ENCODE data around the gene MARVELD3.
"Not testable (repeated sequence)": the region's sequence is repeated elsewhere in the genome, so short reads cannot be mapped to it uniquely, and the experiment has no call there.

Gene MARVELD3, protein sequence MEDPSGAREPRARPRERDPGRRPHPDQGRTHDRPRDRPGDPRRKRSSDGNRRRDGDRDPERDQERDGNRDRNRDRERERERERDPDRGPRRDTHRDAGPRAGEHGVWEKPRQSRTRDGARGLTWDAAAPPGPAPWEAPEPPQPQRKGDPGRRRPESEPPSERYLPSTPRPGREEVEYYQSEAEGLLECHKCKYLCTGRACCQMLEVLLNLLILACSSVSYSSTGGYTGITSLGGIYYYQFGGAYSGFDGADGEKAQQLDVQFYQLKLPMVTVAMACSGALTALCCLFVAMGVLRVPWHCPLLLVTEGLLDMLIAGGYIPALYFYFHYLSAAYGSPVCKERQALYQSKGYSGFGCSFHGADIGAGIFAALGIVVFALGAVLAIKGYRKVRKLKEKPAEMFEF

DNA sequence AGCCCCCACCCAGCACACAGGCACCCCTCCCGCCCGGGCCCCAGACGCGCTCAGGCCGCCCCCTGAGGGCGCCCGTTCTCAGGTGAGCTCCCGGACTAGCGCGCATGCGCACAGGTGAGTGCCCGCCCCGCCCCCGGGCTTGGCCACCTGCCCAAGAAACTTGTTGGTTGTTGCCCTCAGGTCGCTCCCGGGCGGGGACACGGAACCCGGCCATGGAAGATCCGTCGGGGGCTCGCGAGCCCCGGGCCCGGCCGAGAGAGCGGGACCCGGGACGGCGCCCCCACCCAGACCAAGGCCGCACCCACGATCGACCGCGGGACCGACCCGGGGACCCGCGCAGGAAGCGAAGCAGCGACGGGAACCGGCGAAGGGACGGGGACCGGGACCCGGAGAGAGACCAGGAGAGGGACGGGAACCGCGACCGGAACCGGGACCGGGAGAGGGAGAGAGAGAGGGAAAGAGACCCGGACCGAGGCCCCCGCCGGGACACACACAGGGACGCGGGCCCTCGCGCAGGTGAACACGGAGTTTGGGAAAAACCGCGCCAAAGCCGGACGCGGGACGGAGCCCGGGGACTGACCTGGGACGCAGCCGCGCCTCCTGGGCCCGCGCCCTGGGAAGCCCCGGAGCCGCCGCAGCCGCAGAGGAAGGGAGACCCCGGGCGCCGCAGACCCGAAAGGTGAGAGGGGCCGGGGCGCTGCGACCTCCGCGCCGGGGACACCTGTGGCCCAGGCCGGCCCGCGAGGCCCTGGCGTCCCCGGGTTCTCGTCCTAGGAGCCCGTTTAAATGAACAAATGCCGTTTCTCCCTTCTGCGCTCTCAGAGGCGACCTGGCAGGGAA lies at the start of gene MARVELD3:
Gene MARVELD3 (plus strand): TSS at position 167 of the 840 bp plus-strand sequence. CDS start 46 bp downstream, at position 213.
- DNase-seq (ENCODE audit: low read depth in 1 of 2, low spot score in 1 of 2) = no peak

DNA sequence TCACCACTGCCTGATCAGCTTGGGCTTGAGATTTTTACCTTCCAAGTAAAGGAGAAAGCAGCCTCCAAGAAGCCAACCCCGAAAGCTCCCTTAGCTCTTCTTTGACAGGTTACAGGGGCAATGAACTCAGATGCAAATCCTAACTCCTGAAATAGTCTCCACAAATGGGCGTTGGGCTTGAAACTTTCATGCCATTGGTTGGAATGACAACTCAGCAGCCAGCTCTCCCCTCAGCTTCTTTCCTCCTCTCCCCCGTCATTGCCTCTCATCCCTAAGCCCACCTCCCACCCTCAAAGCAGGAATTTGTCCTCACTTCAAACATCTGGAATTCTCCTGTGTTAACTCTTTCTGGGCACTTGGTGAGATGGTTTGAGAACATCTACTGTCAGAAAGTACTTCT lies 49.0 kb upstream of the MARVELD3 start, which contains the start of gene TAT:
Gene TAT (minus strand): TSS at position 122 of the 400 bp plus-strand sequence. CDS start 677 bp downstream, outside the sequence.
- DNase-seq (ENCODE audit: low read depth in 1 of 2, low spot score in 1 of 2) = no peak

DNA sequence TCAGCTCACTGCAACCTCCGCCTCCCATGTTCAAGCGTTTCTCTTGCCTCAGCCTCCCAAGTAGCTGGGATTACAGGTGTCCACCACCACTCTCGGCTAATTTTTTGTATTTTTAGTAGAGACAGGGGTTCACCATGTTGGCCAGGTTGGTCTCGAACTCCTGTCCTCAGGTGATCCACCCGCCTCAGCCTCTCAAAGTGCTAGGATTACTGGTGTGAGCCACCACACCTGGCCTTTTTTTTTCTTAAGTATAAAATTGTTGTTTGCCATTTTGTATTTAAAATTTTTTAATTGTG lies 43.5 kb upstream of the MARVELD3 start:
- DNase-seq (ENCODE audit: low read depth in 1 of 2, low spot score in 1 of 2) = not testable (repeated sequence)

DNA sequence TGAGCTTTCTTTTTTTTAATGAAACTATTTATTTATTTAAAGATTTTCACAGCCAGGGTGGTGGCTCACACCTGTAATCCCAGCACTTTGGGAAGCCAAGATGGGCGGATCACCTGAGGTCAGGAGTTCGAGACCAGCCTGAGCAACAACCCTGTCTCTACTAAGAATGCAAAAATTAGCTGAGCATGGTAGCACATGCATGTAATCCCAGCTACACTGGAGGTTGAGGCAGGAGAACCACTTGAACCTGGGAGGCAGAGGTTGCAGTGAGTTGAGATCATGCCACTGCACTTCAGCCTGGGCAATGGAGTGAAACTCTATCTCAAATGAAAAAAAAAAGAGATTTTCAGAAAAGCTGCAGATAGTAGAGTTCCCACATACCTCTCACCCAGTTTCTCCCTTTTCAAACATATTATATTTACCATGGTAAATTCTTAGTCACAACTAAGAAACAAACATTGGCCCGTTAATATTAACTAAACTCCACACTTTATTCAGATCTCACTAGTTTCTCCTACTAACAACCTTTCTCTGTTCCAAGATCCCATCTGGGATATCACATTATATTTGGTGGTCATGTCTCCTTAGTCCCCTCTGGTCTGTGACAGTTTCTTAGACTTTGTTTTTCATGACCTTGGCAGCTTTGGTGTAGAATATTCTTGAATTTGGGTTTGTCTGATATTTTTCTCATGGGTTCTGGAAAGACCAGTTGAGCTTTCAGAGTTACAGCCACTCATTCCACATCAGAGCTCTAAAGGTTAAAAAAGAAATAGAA lies 41.3 kb upstream of the MARVELD3 start:
- no peak for DNase-seq (ENCODE audit: low read depth in 1 of 2, low spot score in 1 of 2)

DNA sequence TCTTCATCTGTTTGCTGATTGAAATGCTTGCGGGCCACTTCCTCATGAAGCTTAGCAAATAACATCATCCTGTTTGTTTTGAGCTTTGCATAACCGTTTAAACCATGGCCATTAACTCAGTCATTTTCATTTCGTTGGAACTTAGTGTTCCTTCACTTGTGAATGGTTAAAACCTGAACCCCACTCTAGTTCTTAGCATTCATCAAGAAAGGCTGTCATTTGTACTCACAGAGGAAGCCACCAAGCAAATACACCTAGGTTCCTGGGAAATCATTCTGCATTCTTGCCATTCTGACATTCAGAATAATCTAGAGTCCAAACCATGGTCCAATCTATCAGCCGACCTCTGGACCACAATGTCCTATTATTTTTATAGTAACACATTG lies 40.7 kb upstream of the MARVELD3 start:
- DNase-seq (ENCODE audit: low read depth in 1 of 2, low spot score in 1 of 2) = no peak

DNA sequence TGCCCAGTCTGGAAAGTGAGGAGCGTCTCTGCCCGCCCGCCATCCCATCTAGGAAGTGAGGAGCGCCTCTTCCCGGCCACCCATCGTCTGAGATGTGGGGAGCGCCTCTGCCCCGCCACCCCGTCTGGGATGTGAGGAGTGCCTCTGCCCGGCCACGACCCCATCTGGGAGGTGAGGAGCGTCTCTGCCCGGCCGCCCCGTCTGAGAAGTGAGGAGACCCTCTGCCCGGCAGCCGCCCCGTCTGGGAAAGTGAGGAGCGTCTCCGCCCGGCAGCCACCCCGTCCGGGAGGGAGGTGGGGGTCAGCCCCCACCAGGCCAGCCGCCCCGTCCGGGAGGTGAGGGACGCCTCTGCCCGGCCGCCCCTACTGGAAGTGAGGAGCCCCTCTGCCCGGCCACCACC lies 36.6 kb upstream of the MARVELD3 start:
- DNase-seq (ENCODE audit: low read depth in 1 of 2, low spot score in 1 of 2) = not testable (repeated sequence)

DNA sequence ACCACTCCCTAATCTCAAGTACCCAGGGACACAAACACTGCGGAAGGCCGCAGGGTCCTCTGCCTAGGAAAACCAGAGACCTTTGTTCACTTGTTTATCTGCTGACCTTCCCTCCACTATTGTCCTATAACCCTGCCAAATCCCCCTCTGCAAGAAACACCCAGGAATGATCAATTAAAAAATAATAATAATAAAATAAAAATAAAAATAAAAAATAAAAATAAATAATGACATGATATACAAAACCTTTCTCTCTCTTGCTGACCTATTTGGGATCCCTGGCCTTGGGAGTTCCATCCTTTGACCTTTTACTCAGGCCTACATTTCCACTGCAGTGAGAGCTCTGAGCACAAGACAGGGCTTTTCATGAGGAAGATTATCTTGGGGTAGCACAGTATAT lies 35.9 kb upstream of the MARVELD3 start:
- not testable (repeated sequence) for DNase-seq (ENCODE audit: low read depth in 1 of 2, low spot score in 1 of 2)

DNA sequence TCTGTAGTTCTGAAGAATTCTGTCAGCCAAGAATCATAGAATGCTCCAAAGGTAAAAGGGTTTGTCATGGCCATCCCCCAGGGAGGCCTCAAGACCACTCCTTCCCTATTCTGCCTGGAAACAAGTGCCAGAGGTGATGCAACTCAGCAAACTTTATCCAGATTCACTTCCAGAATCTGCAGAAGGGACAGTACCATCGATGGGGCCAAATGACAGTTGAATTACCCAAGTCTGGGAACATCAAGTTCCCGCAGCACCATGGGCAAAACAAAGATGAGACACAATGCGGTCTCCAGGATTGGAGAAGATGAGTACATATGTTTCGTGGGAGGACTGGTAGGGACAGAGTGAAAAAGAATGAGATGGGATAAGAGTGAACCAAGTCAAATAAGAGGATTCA lies 35.4 kb upstream of the MARVELD3 start:
- no peak for DNase-seq (ENCODE audit: low read depth in 1 of 2, low spot score in 1 of 2)

DNA sequence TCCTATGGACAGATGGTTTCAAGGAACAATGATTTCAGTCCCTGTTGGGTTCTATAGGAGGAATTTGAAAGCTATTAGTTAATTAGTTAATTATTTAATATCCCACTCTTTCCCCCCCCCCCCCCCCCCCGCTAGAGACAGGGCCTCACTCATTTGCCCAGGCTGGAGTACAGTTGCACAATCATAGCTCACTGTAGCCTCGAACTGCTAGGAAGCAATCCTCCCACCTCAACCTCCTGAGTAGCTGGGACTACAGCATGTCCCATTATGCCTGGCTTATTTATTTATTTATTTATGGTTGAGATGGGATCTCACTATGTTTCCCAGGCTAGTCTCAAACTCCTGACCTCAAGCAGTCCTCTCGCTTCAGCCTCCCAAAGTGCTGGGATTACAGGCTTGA lies 34.1 kb upstream of the MARVELD3 start:
- no peak for DNase-seq (ENCODE audit: low read depth in 1 of 2, low spot score in 1 of 2)

DNA sequence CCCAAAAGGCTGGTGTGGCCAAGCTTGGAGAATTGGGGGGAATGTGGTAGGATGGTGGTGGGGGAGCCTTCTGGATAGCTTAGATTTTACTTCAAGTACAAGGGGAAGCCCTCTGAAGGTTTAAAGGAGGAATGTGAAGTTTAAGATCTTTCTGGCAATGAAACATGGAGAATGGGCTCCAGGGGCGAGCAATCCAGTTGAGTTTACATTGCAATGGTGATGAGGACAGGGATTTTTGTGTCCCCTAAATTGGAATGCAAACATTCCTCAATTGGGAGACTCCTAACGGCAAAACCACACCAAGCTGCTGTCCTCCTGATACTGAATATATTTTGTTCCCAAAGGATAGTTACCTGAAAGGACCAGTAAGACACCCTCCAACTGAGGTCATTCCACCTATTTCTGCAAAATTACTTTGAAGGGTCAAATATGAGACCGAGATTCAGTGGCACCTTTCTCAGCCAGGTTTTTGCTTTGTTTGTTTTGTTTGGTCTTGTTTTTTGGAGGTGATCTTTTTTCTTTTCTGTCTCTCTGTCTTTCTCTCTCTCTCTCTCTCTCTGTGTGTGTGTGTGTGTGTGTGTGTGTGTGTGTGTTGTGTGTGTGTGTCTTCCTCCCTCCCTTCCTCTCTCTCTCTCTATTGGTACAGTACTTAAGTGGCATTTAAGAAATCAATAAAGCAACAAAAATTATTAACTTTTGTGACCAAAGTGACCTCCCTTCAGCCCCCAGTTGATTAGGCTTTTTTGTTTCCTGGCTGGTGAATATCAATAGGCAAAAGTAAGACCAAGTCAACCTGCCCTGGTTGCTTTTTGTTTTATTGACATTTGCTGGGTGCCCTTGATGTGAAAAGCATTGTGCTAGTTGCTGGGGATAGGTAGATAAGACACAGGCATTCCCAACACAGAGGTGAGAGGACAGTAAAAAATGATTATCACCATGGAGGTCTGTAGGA lies 32.7 kb upstream of the MARVELD3 start:
- no peak for DNase-seq (ENCODE audit: low read depth in 1 of 2, low spot score in 1 of 2)

DNA sequence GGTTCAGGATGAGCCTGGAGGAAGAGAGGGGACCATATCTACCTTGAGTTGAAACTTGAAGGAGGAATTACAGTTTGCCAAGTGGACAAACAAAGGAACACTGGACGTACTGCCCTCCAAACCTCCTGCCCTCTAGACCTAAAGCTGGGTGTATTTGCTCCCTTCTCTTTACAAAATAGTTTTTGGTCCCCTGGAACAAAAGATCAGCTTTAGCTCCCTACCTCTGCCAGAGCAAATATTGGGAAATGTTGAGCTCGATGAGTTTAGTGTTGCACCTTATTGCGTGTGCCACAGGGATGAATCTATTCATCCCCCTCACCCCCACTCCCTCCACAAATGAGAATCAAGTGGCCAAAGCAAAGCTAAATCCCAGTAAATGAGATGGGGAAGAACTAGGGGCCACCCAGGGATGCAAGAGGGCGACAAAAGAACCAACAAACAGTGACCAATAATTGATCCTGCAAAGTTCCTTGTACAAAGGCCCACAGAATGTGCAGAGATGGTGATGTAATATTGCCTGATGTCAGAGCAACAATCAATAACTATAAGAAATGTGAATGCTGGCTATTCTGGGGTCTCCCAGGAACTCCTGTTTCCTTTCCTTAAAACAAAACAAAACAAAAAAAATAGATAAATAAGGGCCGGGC lies 31.9 kb upstream of the MARVELD3 start:
- DNase-seq (ENCODE audit: low read depth in 1 of 2, low spot score in 1 of 2) = no peak

DNA sequence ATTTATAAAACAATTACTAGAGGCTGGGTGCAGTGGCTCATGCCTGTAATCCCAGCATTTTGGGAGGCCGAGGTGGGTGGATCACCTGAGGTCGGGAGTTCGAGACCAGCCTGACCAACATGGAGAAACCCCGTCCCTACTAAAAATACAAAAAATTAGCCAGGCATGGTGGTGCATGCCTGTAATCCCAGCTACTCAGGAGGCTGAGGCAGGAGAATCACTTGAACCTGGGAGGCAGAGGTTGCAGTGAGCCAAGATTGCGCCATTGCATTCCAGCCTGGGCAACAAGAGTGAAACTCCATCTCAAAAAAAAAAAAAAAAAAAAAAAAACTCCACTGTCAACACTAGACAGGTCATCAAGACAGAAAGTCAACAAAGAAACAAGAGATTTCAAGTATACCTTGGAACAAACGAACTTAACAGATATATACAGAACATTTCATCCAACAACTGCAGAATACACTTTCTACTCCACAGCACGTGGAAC lies 30.6 kb upstream of the MARVELD3 start:
- not testable (repeated sequence) for DNase-seq (ENCODE audit: low read depth in 1 of 2, low spot score in 1 of 2)

DNA sequence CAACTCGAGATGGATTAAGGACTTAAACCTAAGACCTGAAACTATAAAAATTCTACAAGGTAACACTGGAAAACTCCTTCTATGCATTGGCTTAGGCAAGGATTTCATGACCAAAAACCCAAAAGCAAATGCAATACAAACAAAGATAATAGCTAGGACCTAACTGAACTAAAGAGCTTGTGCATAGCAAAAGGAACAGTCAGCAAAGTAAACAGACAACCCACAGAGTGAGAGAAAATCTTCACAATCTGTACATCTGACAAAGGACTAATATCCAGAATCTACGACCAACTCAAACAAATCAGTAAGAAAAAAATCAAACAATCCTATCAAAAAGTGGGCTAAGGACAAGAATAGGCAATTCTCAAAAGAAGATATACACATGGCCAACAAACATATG lies 27.6 kb upstream of the MARVELD3 start:
- DNase-seq (ENCODE audit: low read depth in 1 of 2, low spot score in 1 of 2) = not testable (repeated sequence)

DNA sequence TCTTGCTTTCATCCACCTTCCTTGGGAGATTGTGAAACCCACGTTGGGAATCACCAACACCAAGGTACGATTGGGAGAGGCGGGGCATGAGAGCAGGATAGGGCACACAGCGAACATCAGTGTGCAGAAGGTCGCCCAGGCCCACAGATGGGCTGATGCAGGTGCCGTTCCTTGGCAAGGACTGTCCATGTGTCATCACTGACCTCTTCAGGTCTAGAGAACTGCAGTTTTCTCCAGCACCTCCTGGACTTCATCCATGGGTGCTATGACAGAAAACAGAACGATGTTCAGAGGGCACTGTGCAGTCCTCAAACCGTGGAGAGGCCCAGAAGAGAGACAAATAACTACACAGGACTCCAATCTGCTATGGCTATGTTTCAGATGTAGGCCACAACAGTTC lies 25.2 kb upstream of the MARVELD3 start:
- no peak for DNase-seq (ENCODE audit: low read depth in 1 of 2, low spot score in 1 of 2)

DNA sequence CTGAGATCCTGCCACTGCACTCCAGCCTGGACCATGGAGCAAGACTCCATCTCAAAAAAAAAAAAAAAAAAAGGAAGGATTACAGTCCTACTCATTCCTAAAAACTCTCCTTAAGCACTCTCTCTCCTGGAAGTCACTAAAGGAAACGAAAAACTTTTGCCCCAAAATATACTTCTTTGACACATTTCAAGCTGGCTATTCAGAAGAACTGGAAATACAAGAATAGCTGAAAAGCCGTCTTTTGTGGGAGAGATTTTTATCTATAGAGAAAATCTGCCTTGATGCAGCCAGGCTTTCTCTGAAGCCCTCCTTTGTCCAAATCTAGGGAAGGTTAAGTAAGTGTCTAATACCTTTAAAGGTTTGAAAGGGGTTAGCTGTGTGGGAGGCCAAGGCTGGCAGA lies 16.9 kb upstream of the MARVELD3 start:
- DNase-seq (ENCODE audit: low read depth in 1 of 2, low spot score in 1 of 2) = no peak

DNA sequence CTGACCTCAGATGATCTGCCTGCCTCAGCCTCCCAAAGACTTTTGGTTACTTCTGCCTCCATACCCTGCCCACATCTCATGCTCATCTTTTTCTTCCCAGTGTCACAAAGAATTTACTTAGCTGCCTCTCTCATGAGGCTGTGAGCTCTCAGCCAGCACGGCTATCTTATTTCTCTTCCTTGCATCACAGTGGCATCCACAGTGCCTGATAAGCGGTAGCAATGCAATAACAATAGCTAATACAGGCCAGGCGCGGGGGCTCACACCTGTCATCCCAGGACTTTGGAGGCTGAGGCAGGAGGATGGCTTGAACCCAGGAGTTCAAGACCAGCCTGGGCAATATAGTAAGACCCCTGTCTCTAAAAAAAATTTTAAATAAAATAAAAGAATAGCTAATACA lies 15.5 kb upstream of the MARVELD3 start:
- no peak for DNase-seq (ENCODE audit: low read depth in 1 of 2, low spot score in 1 of 2)

DNA sequence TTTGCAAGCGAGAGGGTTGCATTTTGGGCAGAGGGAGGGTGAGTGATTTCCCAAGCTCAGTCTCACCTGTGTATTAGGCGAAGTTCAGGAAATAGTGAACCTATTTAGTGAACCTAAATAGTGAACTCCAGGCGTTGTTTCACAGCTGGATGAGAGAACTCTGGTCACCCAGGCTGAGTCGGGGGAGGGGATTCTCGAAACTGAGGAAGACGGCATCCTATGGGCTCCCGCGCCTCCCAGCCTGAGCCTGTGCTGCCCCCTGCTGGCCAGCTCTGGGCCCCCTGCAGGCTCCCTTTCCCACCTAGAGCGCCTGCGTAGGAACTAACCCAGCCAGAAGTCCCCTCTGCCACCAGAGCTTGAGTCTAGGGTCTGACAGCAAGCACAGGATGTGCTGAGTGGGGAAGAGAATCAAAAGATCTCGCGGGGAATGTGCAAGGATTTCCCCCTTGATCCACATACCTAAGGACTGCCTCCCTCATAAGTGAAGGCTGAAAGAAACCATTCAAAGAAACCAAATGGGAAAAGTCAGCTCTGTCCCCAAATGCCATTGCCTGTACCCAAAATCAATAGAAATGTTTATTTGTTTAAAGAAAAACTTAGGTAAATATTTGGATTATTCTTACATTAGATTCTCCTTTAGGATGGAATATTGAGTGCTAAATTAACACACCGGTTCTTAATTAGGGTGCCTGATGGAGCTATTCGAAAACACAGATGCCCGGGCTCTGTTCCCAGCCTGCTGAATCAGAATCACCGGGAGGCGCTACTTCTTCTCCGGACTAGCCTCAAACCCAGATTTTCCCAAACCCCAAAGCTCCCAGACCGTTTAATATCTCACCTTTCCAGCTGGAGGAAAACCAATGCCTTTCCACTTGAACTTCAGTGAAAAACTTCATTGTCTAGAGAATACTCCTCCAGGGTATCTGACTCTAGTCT lies 14.8 kb upstream of the MARVELD3 start:
- peak; percentile 62 to 69 for DNase-seq (ENCODE audit: low read depth in 1 of 2, low spot score in 1 of 2)

DNA sequence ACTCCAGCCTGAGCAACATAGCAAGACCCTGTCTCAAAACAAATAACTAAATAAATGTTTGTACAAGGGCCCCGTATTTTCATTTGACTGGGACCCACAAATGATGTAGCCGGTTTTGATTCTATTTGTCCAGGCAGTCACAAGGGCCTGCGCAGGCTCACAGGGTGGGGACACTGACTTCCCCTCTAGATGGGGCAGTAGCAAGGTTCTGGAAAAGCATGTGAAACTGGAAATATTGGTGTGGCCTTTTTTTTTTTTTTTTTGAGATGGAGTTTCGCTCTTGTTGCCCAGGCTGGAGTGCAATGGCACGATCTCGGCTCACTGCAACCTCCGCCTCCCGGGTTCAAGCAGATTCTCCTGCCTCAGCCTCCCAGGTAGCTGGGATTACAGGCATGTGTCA lies 11.0 kb upstream of the MARVELD3 start:
- not testable (repeated sequence) for DNase-seq (ENCODE audit: low read depth in 1 of 2, low spot score in 1 of 2)

DNA sequence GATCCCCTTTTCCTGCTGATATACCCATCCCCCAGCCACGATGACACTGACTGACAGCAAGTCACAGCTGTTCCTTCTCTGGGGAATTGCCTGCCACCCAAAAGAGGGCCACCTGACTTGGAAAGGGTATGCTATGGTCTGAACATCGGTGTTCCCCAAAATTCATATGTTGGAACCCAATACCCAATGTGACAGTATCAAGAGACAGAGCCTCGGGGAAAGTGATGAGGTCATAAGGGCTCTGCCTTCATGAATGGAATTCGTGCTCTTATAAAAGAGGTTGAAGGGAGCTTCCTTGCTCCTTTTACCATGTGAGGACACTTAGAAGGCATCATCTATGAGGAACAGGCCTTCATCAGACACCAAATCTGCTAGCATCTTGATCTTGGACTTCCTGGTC lies 7.6 kb upstream of the MARVELD3 start:
- no peak for DNase-seq (ENCODE audit: low read depth in 1 of 2, low spot score in 1 of 2)
